Common myeloid progenitor, CD34-positive (primary cell): ENCODE data around the gene HARS1.

Experiments used
- CTCF ChIA-PET: fragments of 350-600 bp; sonication (Branson Sonifier 250); formaldehyde crosslinking; loops from one replicate; lab custom pipeline; 2021; ENCODE audit warnings: antibody characterized with exemption; lab: Charles Lee
- POLR2A ChIA-PET: fragments of 350-600 bp; sonication (Branson Sonifier 250); formaldehyde crosslinking; loops from one replicate; lab custom pipeline; 2021; ENCODE audit warnings: antibody characterized with exemption; lab: Charles Lee
- DNase-seq, 3 donors: peaks; one replicate each; pipeline versions ENCODE4 v3.0.0 to v3.0.0-alpha.2; 2013
- H3K27ac ChIP-seq, 2 experiments: 1 replicate in 1 of 2; 2 replicates in 1 of 2; pipeline ENCODE4 v1.7.0; 2013; ENCODE audit warnings: inconsistent platforms in 2 of 2, low read length in 2 of 2, mild to moderate bottlenecking in 2 of 2, low read depth in 1 of 2, moderate library complexity in 1 of 2; ENCODE audit not compliant: severe bottlenecking in 2 of 2, insufficient read depth in 1 of 2, poor library complexity in 1 of 2
- H3K27me3 ChIP-seq, 5 experiments: replicated peaks in 2 of 5; 1 replicate in 3 of 5; 2 replicates in 2 of 5; pipeline versions ENCODE4 v1.6.1 to v1.7.0; 2013; ENCODE audit warnings: low read length in 4 of 5, mild to moderate bottlenecking in 2 of 5, moderate library complexity in 2 of 5, inconsistent platforms in 1 of 5; ENCODE audit not compliant: insufficient read depth in 5 of 5, control insufficient read depth in 4 of 5
- H3K36me3 ChIP-seq, 4 experiments: 1 replicate in 2 of 4; 2 replicates in 2 of 4; pipeline versions ENCODE4 v1.6.1 to v1.7.0; 2013; ENCODE audit warnings: low read length in 3 of 4, control low read depth in 1 of 4, mild to moderate bottlenecking in 1 of 4; ENCODE audit not compliant: control insufficient read depth in 4 of 4, insufficient read depth in 4 of 4
- H3K4me1 ChIP-seq, 4 experiments: 1 replicate in 3 of 4; 2 replicates in 1 of 4; pipeline versions ENCODE4 v1.6.1 to v1.7.1; 2013; ENCODE audit warnings: low read length in 3 of 4, mild to moderate bottlenecking in 3 of 4, control low read depth in 1 of 4, inconsistent platforms in 1 of 4, moderate library complexity in 1 of 4; ENCODE audit not compliant: control insufficient read depth in 4 of 4, insufficient read depth in 4 of 4; ENCODE audit errors: control extremely low read depth in 1 of 4
- H3K4me3 ChIP-seq, 7 experiments: 1 replicate in 4 of 7; 2 replicates in 3 of 7; pipeline versions ENCODE4 v1.5.1 to v1.7.0; 2013; ENCODE audit warnings: mild to moderate bottlenecking in 7 of 7, low read length in 6 of 7, moderate library complexity in 6 of 7, inconsistent platforms in 2 of 7, low read depth in 2 of 7, control low read depth in 1 of 7; ENCODE audit not compliant: insufficient read depth in 4 of 7, control insufficient read depth in 1 of 7; ENCODE audit errors: extremely low read depth in 1 of 7
- H3K9me3 ChIP-seq, 5 experiments: 1 replicate in 4 of 5; 2 replicates in 1 of 5; pipeline versions ENCODE4 v1.6.1 to v1.7.1; 2013; ENCODE audit warnings: low read length in 4 of 5, mild to moderate bottlenecking in 2 of 5, inconsistent platforms in 1 of 5, low read depth in 1 of 5, moderate library complexity in 1 of 5; ENCODE audit not compliant: control insufficient read depth in 4 of 5, insufficient read depth in 2 of 5; ENCODE audit errors: control extremely low read depth in 1 of 5
- WGBS: methylation state at CpG from one replicate; pipeline ENCODE4 v1.1.5; 2013; ENCODE audit not compliant: insufficient coverage; 5-methylcytosine and 5-hydroxymethylcytosine counted together

Gene HARS1

GRCh38 chr5:140677947-140678346 lies 13.2 kb downstream of the HARS1 start:
- WGBS = 93% methylated on average over 3 of the region's 3 CpGs
- Histone ChIP-seq H3K27me3 (no peaks in the 10 kb centered on the region), H3K27ac (no peak overlapping the region), H3K4me3 (no peak overlapping the region), H3K9me3 (no peaks in the 10 kb centered on the region), H3K36me3 (peaks cover 29 to 81% (median 57%) of the 10 kb centered on the region in 4 experiments), H3K4me1 (no peaks in the 10 kb centered on the region)
- ChIA-PET POLR2A (interaction anchor here (0.7 kb wide), 1 partner anchor 438 kb away, joined by 3 read pairs; no protein-coding TSS in a partner anchor), CTCF (interaction anchor here (1.6 kb wide), 1 partner anchor 9 kb away, joined by 5 read pairs; no protein-coding TSS in a partner anchor)
- no peak for DNase-seq

GRCh38 chr5:140674629-140675028 lies 16.5 kb downstream of the HARS1 start:
- Histone ChIP-seq H3K27me3 (no peaks in the 10 kb centered on the region), H3K36me3 (peaks cover 24 to 84% (median 54%) of the 10 kb centered on the region in 4 experiments), H3K4me1 (no peaks in the 10 kb centered on the region), H3K9me3 (no peaks in the 10 kb centered on the region), H3K4me3 (no peak overlapping the region), H3K27ac (no peak overlapping the region)
- CTCF ChIA-PET = interaction anchor here (0.7 to 1.0 kb wide), 4 partner anchors 9 to 105 kb away, joined by 3 read pairs; partner anchors contain the start of genes HARS1 and HARS2
- POLR2A ChIA-PET = interaction anchor here (0.6 kb wide), 1 partner anchor 19 kb away, joined by 6 read pairs; no protein-coding TSS in a partner anchor
- DNase-seq = no peak
- 100% methylated on average over 4 of the region's 4 CpGs for WGBS

GRCh38 chr5:140674211-140674610 lies 17.0 kb downstream of the HARS1 start:
- DNase-seq = no peak
- Histone ChIP-seq H3K36me3 (peaks cover 23 to 84% (median 55%) of the 10 kb centered on the region in 4 experiments), H3K4me3 (no peak overlapping the region), H3K27ac (no peak overlapping the region), H3K9me3 (no peaks in the 10 kb centered on the region), H3K27me3 (no peaks in the 10 kb centered on the region), H3K4me1 (no peaks in the 10 kb centered on the region)
- WGBS = no CpG with 5 or more reads among the region's 2 CpGs
- CTCF ChIA-PET = interaction anchor here (0.8 to 1.0 kb wide), 2 partner anchors 10 to 105 kb away, joined by 3 read pairs; no protein-coding TSS in a partner anchor
- POLR2A ChIA-PET = no interaction called here

- no peaks in the 10 kb centered on the region for H3K27me3 ChIP-seq
- H3K27ac ChIP-seq = no peak within 1 kb of the TSS
- no peaks in the 10 kb centered on the region for H3K9me3 ChIP-seq
- no peaks in the 10 kb centered on the region for H3K4me1 ChIP-seq
- H3K36me3 ChIP-seq = peaks cover 22 to 87% (median 60%) of the 10 kb centered on the region in 4 experiments
- no peak within 1 kb of the TSS for H3K4me3 ChIP-seq
- WGBS = 97% methylated on average over 41 of the region's 45 CpGs
- ChIA-PET POLR2A (interaction anchor here (0.5 kb wide), 1 partner anchor 280 kb away, joined by 3 read pairs; no protein-coding TSS in a partner anchor), CTCF (interaction anchor here (1.0 kb wide), 1 partner anchor 104 kb away, joined by 3 read pairs; no protein-coding TSS in a partner anchor)
- DNase-seq = no peak
Measured at GRCh38 chr5:140673187-140673976, 17.8 kb downstream of the HARS1 start, which contains the start of gene DND1. TSS of gene DND1 (minus strand) at chr5:140673576. CDS start at chr5:140673542, 34 bp downstream.

GRCh38 chr5:140672455-140673186 lies 18.5 kb downstream of the HARS1 start:
- Histone ChIP-seq H3K27ac (no peak overlapping the region), H3K27me3 (no peaks in the 10 kb centered on the region), H3K4me1 (no peaks in the 10 kb centered on the region), H3K36me3 (peaks cover 16 to 85% (median 62%) of the 10 kb centered on the region in 4 experiments), H3K9me3 (no peaks in the 10 kb centered on the region), H3K4me3 (no peak overlapping the region)
- WGBS = 96% methylated on average over 60 of the region's 70 CpGs
- POLR2A ChIA-PET = interaction anchor here (0.5 kb wide), 1 partner anchor 279 kb away, joined by 3 read pairs; no protein-coding TSS in a partner anchor
- CTCF ChIA-PET = no interaction called here
- peak in 1 of 3 donors; percentile 44 for DNase-seq

- no peaks in the 10 kb centered on the region for H3K27me3 ChIP-seq
- peaks cover 16 to 78% (median 56%) of the 10 kb centered on the region in 4 experiments for H3K36me3 ChIP-seq
- no peak for DNase-seq
- CTCF ChIA-PET = no interaction called here
- H3K27ac ChIP-seq = no peak overlapping the region
- H3K4me1 ChIP-seq = no peaks in the 10 kb centered on the region
- POLR2A ChIA-PET = no interaction called here
- no peak overlapping the region for H3K4me3 ChIP-seq
- no CpG with 5 or more reads among the region's 7 CpGs for WGBS
- no peaks in the 10 kb centered on the region for H3K9me3 ChIP-seq
Measured at GRCh38 chr5:140671472-140672125, 19.6 kb downstream of the HARS1 start.
